ENCODE data around the gene EGR2.

The EGR2 gene

DNA sequence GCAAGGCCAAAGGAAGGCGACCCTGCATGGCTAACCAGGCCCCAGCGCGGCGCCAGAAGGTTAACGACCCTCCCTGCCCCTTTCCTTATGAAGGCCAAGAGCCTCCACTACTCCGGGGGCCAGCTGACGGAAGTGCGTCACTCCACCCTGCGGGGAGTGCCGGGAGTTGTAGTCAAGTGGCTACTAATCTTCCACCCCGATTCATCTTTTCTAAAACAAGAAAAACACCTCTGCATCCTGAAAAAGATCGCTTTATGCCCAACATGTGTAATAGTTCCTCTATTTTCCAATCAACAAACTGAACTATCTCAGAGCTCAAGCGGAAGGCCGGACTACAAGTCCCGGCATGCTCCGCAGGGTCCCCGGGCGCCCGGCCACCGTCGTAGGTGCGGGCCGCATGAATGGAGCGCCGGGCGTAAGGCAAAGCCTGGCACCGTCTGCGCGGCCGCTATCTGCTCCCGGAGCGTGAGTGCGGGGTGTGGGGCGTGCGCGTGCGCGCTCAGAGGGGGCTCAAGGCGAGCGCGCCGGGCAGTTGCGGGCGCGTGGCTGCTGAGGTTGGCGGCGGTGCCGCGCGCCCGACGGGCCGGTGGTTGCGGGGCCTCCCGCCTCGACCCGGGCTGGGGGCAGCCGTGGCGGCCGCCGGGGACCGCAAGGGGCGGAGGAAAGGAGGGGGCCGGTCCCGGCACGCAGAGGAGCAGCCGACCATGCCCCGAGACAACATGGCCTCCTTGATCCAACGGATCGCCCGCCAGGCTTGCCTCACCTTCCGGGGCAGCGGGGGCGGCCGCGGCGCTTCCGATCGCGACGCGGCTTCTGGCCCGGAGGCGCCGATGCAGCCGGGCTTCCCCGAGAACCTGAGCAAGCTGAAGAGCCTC lies 11.6 kb downstream of the EGR2 start, which contains the start of gene ADO:
ADO (plus strand) TSS at position 365 of the 875 bp plus-strand sequence; CDS start at position 705, 340 bp downstream.
- H3K4me2 ChIP-seq (ENCODE audit: low read length, poor library complexity, severe bottlenecking) = peak within 1 kb of the TSS; percentile 97
- peak within 1 kb of the TSS; percentile 97 for H3K27ac ChIP-seq (ENCODE audit: low read length, poor library complexity, severe bottlenecking)
- H2AK5ac ChIP-seq (ENCODE audit: low read length, severe bottlenecking) = peak within 1 kb of the TSS; percentile 71
- peak within 1 kb of the TSS; percentile 95 to 99 for H3K4ac ChIP-seq (ENCODE audit: low read depth in 1 of 2, low read length in 2 of 2)
- peak within 1 kb of the TSS in 1 of 2 experiments; percentile 47 for H2BK12ac ChIP-seq (ENCODE audit: low read length in 2 of 2)
- peak within 1 kb of the TSS; percentile 94 for H2BK120ac ChIP-seq (ENCODE audit: low read depth, low read length)
- peaks cover 0 to 4% of the 10 kb centered on the region in 2 experiments for H3K27me3 ChIP-seq (ENCODE audit: control insufficient read depth in 1 of 2, insufficient read depth in 1 of 2, low read length in 2 of 2)
- no peaks in the 10 kb centered on the region for H3K9me3 ChIP-seq (ENCODE audit: control insufficient read depth, low read length)
- peak within 1 kb of the TSS in 1 of 2 experiments; percentile 77 for H3K23ac ChIP-seq (ENCODE audit: low read length in 2 of 2)
- peak within 1 kb of the TSS; percentile 97 for H2AFZ ChIP-seq (ENCODE audit: low read depth, low read length)
- peak within 1 kb of the TSS; percentile 94 for H4K91ac ChIP-seq (ENCODE audit: low read length)
- under 1% methylated on average over 78 of the region's 87 CpGs for WGBS
- H3K36me3 ChIP-seq (ENCODE audit: control insufficient read depth in 1 of 2, insufficient read depth in 2 of 2, low read depth in 1 of 2, low read length in 2 of 2) = peaks cover 6 to 19% of the 10 kb centered on the region in 2 experiments
- H3K18ac ChIP-seq (ENCODE audit: low read depth in 1 of 2, low read length in 2 of 2) = peak within 1 kb of the TSS; percentile 98 to 99
- peaks cover 8% of the 10 kb centered on the region for H3K79me1 ChIP-seq (replicated peaks; ENCODE audit: low read length, poor library complexity, severe bottlenecking)
- H3K14ac ChIP-seq (ENCODE audit: low read length in 2 of 2) = peak within 1 kb of the TSS in 1 of 2 experiments; percentile 94
- H3K4me1 ChIP-seq (ENCODE audit: control insufficient read depth, insufficient read depth, low read depth, low read length) = peaks cover 5% of the 10 kb centered on the region
- peak within 1 kb of the TSS; percentile 93 for H2BK5ac ChIP-seq (ENCODE audit: low read depth, low read length, poor library complexity, severe bottlenecking)
- peak within 1 kb of the TSS; percentile 92 to 97 for H3K4me3 ChIP-seq (ENCODE audit: insufficient read depth in 1 of 2, low read depth in 1 of 2, low read length in 2 of 2)
- H2BK15ac ChIP-seq (ENCODE audit: low read depth, poor library complexity, severe bottlenecking) = peak within 1 kb of the TSS; percentile 60
- H4K8ac ChIP-seq (ENCODE audit: low read length) = peak within 1 kb of the TSS; percentile 99
- peak; percentile 90 for DNase-seq
- H3K9ac ChIP-seq (ENCODE audit: low read length) = peak within 1 kb of the TSS; percentile 96

DNA sequence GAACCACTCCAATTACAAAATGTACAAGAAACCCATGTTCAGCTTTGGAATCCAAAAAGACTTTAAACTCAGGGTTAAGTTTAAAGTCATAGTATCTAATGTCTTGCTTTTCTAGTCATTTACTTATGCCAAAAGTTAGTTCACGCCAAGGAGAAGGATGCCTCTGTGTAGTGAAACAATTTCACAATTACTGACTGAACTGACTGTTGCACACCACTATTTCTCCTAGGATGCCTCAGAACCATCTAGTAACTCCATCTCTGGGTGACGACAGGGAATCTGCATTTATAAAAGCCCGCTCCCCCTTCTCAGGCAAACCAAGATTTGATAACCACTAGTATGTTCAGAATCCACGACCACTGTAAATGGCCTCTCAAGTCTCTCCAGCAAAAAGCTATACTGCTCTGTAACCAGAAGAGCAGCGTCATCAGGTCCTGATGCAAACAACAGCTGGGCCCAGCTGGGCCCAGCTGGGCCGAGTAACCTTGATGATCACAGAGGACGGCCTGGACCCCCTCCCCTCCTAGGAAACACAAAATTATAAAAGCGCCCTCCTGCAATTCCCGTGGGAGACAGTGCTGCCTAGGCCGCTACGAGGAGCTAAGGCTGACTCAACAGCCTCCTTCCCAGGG lies 12.3 kb downstream of the EGR2 start:
- Histone ChIP-seq H4K8ac (ENCODE audit: low read length) (peak overlapping the region; percentile 99), H2AFZ (ENCODE audit: low read depth, low read length) (peak overlapping the region; percentile 97), H3K79me1 (replicated peaks; ENCODE audit: low read length, poor library complexity, severe bottlenecking) (peaks cover 7% of the 10 kb centered on the region), H3K36me3 (ENCODE audit: control insufficient read depth in 1 of 2, insufficient read depth in 2 of 2, low read depth in 1 of 2, low read length in 2 of 2) (peaks cover 6 to 17% of the 10 kb centered on the region in 2 experiments), H3K23ac (ENCODE audit: low read length in 2 of 2) (no peak overlapping the region), H3K9me3 (ENCODE audit: control insufficient read depth, low read length) (no peaks in the 10 kb centered on the region), H3K4me1 (ENCODE audit: control insufficient read depth, insufficient read depth, low read depth, low read length) (peaks cover 5% of the 10 kb centered on the region), H3K14ac (ENCODE audit: low read length in 2 of 2) (peak overlapping the region in 1 of 2 experiments; percentile 87), H3K4me2 (ENCODE audit: low read length, poor library complexity, severe bottlenecking) (peak overlapping the region; percentile 92), H3K27me3 (ENCODE audit: control insufficient read depth in 1 of 2, insufficient read depth in 1 of 2, low read length in 2 of 2) (peaks cover 0 to 4% of the 10 kb centered on the region in 2 experiments), H3K27ac (ENCODE audit: low read length, poor library complexity, severe bottlenecking) (peak overlapping the region; percentile 97), H2BK5ac (ENCODE audit: low read depth, low read length, poor library complexity, severe bottlenecking) (no peak overlapping the region), H2BK120ac (ENCODE audit: low read depth, low read length) (peak overlapping the region; percentile 71), H3K9ac (ENCODE audit: low read length) (peak overlapping the region; percentile 96), H3K18ac (ENCODE audit: low read depth in 1 of 2, low read length in 2 of 2) (peak overlapping the region; percentile 91 to 99), H3K4me3 (ENCODE audit: insufficient read depth in 1 of 2, low read depth in 1 of 2, low read length in 2 of 2) (peak overlapping the region; percentile 92 to 97), H4K91ac (ENCODE audit: low read length) (peak overlapping the region; percentile 92), H2BK12ac (ENCODE audit: low read length in 2 of 2) (no peak overlapping the region), H3K4ac (ENCODE audit: low read depth in 1 of 2, low read length in 2 of 2) (peak overlapping the region; percentile 95 to 99), H2AK5ac (ENCODE audit: low read length, severe bottlenecking) (peak overlapping the region; percentile 71), H2BK15ac (ENCODE audit: low read depth, poor library complexity, severe bottlenecking) (no peak overlapping the region)
- DNase-seq = peak; percentile 77
- 33% methylated on average over 11 of the region's 11 CpGs for WGBS

DNA sequence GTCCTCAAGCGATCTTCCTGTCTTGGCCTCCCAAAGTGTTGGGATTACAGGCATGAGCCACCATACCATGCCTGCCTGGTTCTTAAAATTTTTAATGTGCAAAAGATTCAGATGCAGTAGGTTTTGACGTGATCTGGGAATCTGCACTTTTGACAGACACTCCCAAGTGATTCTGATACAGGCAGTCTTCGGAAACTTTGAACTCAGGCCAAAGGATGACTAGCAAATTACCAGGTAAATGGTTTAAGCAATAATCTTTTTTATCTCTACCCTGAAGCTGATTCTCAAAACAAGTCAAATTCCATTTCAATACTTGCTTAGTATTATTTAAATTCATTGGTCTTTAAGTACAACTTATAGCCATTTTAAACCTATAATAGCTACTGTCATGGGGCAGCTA lies 14.3 kb downstream of the EGR2 start:
- no peak overlapping the region for H2BK15ac ChIP-seq (ENCODE audit: low read depth, poor library complexity, severe bottlenecking)
- no peak overlapping the region for H3K4ac ChIP-seq (ENCODE audit: low read depth in 1 of 2, low read length in 2 of 2)
- DNase-seq = no peak
- no peak overlapping the region for H3K23ac ChIP-seq (ENCODE audit: low read length in 2 of 2)
- no peak overlapping the region for H3K4me3 ChIP-seq (ENCODE audit: insufficient read depth in 1 of 2, low read depth in 1 of 2, low read length in 2 of 2)
- no peak overlapping the region for H2BK12ac ChIP-seq (ENCODE audit: low read length in 2 of 2)
- H4K8ac ChIP-seq (ENCODE audit: low read length) = no peak overlapping the region
- no peak overlapping the region for H3K18ac ChIP-seq (ENCODE audit: low read depth in 1 of 2, low read length in 2 of 2)
- H3K27me3 ChIP-seq (ENCODE audit: control insufficient read depth in 1 of 2, insufficient read depth in 1 of 2, low read length in 2 of 2) = peaks cover 0 to 4% of the 10 kb centered on the region in 2 experiments
- peaks cover 5 to 6% of the 10 kb centered on the region in 2 experiments for H3K36me3 ChIP-seq (ENCODE audit: control insufficient read depth in 1 of 2, insufficient read depth in 2 of 2, low read depth in 1 of 2, low read length in 2 of 2)
- H3K4me2 ChIP-seq (ENCODE audit: low read length, poor library complexity, severe bottlenecking) = no peak overlapping the region
- no peak overlapping the region for H2AK5ac ChIP-seq (ENCODE audit: low read length, severe bottlenecking)
- no peak overlapping the region for H3K14ac ChIP-seq (ENCODE audit: low read length in 2 of 2)
- no peak overlapping the region for H2BK120ac ChIP-seq (ENCODE audit: low read depth, low read length)
- no peak overlapping the region for H3K9ac ChIP-seq (ENCODE audit: low read length)
- H3K27ac ChIP-seq (ENCODE audit: low read length, poor library complexity, severe bottlenecking) = no peak overlapping the region
- H3K9me3 ChIP-seq (ENCODE audit: control insufficient read depth, low read length) = no peaks in the 10 kb centered on the region
- H2AFZ ChIP-seq (ENCODE audit: low read depth, low read length) = no peak overlapping the region
- WGBS = 100% methylated on average over 3 of the region's 3 CpGs
- H3K79me1 ChIP-seq (replicated peaks; ENCODE audit: low read length, poor library complexity, severe bottlenecking) = peaks cover 4% of the 10 kb centered on the region
- no peak overlapping the region for H4K91ac ChIP-seq (ENCODE audit: low read length)
- no peak overlapping the region for H2BK5ac ChIP-seq (ENCODE audit: low read depth, low read length, poor library complexity, severe bottlenecking)
- H3K4me1 ChIP-seq (ENCODE audit: control insufficient read depth, insufficient read depth, low read depth, low read length) = peaks cover 5% of the 10 kb centered on the region

DNA sequence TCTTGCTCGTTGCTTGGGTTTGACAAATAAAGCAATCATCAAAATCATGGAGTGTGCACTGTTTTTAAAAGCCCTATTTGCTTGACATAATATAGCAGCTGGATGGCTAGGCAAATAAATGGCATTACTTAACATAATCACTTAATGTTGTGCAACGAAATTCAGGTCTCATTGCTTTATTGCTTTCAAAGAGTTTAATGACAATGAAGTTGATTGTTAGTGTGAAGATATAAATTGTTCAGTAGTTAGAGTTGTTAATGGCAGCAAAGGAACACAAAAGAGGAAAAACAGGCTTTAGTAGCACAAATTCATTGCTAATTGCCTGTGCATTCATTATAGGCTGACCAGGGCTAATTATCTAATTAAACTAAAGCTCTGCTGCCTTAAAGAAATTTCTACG lies 19.3 kb downstream of the EGR2 start:
- Histone ChIP-seq H3K27ac (ENCODE audit: low read length, poor library complexity, severe bottlenecking) (no peak overlapping the region), H3K79me1 (replicated peaks; ENCODE audit: low read length, poor library complexity, severe bottlenecking) (no peaks in the 10 kb centered on the region), H2BK12ac (ENCODE audit: low read length in 2 of 2) (no peak overlapping the region), H3K9me3 (ENCODE audit: control insufficient read depth, low read length) (no peaks in the 10 kb centered on the region), H2BK5ac (ENCODE audit: low read depth, low read length, poor library complexity, severe bottlenecking) (no peak overlapping the region), H3K18ac (ENCODE audit: low read depth in 1 of 2, low read length in 2 of 2) (no peak overlapping the region), H4K91ac (ENCODE audit: low read length) (no peak overlapping the region), H2AK5ac (ENCODE audit: low read length, severe bottlenecking) (no peak overlapping the region), H3K14ac (ENCODE audit: low read length in 2 of 2) (no peak overlapping the region), H3K27me3 (ENCODE audit: control insufficient read depth in 1 of 2, insufficient read depth in 1 of 2, low read length in 2 of 2) (peaks cover 0 to 4% of the 10 kb centered on the region in 2 experiments), H3K23ac (ENCODE audit: low read length in 2 of 2) (no peak overlapping the region), H3K4me2 (ENCODE audit: low read length, poor library complexity, severe bottlenecking) (no peak overlapping the region), H3K9ac (ENCODE audit: low read length) (no peak overlapping the region), H3K36me3 (ENCODE audit: control insufficient read depth in 1 of 2, insufficient read depth in 2 of 2, low read depth in 1 of 2, low read length in 2 of 2) (no peaks in the 10 kb centered on the region), H3K4ac (ENCODE audit: low read depth in 1 of 2, low read length in 2 of 2) (no peak overlapping the region), H2AFZ (ENCODE audit: low read depth, low read length) (no peak overlapping the region), H3K4me1 (ENCODE audit: control insufficient read depth, insufficient read depth, low read depth, low read length) (peaks cover 1% of the 10 kb centered on the region), H4K8ac (ENCODE audit: low read length) (no peak overlapping the region), H2BK15ac (ENCODE audit: low read depth, poor library complexity, severe bottlenecking) (no peak overlapping the region), H3K4me3 (ENCODE audit: insufficient read depth in 1 of 2, low read depth in 1 of 2, low read length in 2 of 2) (no peak overlapping the region), H2BK120ac (ENCODE audit: low read depth, low read length) (no peak overlapping the region)
- WGBS = 76% methylated on average over 3 of the region's 3 CpGs
- DNase-seq = no peak
